Measurements from ENCODE around the gene PRSS27.
A peak's percentile ranks its signal among the peaks of the same experiment; 100 is the strongest.

PRSS27 gene

DNA sequence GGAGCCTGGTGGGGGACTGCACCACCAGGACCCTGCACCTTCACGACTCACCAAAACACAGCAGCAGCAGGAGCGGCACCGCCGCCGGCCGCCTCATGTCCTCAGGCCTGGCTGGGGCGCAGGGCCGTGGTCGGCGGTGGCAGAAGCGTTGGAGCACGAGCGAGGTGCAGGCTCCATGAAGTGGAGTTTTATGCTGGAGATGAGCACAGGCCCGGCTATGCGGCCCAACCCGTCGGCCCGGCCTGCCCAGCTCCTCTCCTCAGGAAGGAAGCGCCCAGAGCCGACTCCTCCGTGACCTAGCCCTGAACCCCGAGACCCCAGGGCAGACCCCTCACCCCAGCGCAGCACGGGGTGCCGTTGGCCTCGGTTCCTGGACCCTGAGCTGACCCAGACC is at the start of gene PRSS27:
Gene PRSS27, minus strand, starts transcription at position 161 of the 394 bp plus-strand sequence. Its CDS starts 64 bp downstream, at position 97.
- no peak for DNase-seq

DNA sequence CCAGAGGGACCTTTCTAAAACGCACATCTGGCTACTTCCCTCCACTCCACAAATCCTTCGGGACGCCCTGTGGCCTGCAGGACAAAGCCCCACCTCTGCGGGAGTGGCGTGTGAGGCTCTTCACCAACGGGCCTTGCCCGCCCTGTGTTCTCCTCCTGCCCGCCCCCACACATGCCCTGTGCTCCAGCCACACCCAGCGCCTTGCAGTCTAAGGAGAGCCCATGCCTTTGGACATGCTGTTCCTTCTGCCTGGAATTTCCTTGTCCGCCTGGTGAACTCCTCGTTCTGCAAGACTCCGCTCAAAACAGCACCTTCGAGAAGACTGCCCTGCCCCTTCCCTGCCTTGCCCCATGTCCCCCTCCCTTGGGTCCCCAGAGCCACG is 49.6 kb upstream of the PRSS27 start:
- no peak for DNase-seq

DNA sequence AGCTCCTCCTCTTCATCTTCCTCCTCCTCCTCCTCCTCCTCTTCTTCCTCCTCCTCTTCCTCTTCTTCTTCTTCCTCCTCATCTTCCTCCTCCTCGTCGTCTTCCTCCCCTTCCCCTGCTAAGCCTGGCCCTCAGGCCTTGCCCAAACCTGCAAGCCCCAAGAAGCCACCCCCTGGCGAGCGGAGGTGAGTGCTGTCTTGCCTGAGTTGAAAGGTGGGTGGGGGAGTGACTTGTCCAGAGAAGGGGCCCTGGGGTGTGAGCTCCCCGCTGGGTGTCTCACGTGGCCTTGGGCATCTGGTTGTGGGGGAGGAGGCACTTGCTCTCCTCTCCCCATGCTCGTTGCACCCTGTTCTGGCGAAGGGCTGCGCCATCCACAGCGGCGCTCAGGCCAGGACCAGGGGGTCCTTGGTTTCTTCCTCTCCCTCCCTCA is 49.1 kb upstream of the PRSS27 start:
- DNase-seq = no peak

DNA sequence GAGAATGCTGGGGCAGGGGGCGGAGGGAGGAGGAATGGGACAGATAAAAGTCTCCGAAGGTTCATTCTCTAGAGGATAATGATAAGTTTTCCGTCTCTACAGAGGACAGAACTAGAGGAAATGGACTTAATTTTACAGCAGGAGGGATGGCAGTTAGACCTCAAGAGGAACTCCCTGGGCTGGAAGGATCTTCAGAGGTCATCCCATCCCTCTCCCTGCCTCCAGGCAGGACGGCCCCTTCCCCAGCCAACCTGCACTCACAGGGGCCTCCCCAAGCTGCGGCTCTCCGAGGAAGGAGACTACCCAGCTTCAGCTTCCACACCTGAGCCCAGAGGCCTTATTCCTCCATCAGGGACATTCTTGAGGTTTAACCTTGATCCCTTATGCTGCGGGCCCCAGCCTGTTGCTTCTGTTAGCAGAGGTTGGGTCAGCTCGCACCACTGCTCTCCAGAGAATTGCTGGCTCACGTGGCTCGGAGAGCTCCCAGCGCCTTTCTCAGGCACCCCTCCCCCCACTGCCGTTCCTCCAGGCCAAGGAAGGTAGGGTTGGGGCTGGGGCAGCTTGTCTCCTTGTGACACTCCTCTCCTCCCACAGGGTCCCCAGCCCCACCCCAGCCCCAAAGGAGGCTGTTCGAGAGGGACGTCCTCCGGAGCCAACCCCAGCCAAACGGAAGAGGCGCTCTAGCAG is 48.5 kb upstream of the PRSS27 start:
- DNase-seq = no peak

DNA sequence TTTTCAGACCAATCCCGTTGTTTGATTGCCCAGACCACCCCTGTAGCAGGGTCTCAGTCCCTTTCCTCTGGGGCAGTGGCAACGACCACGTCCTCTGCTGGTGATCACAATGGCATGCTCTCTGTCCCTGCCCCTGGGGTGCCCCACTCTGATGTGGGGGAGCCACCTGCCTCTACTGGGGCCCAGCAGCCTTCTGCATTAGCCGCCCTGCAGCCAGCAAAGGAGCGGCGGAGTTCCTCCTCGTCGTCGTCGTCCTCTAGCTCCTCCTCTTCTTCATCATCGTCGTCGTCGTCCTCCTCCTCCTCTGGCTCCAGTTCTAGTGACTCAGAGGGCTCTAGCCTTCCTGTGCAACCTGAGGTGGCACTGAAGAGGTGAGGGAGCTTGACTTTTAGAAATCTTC is 47.9 kb upstream of the PRSS27 start:
- DNase-seq = no peak

DNA sequence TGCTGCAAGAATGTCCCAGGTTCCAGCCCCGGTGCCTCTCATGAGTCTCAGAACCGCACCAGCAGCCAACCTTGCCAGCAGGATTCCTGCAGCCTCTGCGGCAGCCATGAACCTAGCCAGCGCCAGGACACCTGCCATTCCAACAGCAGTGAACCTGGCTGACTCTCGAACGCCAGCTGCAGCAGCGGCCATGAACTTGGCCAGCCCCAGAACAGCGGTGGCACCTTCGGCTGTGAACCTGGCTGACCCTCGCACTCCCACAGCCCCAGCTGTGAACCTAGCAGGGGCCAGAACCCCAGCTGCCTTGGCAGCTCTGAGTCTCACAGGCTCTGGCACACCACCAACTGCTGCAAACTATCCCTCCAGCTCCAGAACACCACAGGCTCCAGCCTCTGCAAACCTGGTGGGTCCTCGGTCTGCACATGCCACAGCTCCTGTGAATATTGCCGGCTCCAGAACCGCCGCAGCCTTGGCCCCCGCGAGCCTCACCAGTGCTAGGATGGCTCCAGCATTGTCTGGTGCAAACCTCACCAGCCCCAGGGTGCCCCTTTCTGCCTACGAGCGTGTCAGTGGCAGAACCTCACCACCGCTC is 47.2 kb upstream of the PRSS27 start:
- no peak for DNase-seq

DNA sequence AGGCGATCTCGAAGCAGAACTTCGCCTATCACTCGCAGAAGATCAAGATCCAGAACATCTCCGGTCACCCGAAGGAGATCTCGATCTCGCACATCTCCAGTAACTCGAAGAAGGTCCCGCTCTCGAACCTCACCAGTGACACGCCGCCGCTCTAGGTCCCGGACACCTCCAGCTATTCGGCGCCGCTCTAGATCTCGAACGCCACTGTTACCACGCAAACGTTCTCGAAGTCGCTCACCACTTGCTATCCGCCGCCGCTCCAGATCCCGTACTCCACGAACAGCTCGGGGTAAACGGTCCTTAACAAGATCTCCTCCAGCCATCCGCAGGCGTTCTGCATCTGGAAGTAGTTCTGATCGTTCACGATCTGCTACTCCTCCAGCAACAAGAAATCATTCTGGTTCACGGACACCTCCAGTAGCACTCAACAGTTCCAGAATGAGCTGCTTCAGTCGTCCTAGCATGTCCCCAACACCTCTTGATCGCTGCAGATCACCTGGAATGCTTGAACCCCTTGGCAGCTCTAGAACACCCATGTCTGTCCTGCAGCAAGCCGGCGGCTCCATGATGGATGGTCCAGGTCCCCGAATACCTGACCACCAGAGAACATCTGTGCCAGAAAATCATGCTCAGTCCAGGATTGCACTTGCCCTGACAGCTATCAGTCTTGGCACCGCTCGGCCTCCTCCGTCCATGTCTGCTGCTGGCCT is 46.6 kb upstream of the PRSS27 start:
- no peak for DNase-seq

DNA sequence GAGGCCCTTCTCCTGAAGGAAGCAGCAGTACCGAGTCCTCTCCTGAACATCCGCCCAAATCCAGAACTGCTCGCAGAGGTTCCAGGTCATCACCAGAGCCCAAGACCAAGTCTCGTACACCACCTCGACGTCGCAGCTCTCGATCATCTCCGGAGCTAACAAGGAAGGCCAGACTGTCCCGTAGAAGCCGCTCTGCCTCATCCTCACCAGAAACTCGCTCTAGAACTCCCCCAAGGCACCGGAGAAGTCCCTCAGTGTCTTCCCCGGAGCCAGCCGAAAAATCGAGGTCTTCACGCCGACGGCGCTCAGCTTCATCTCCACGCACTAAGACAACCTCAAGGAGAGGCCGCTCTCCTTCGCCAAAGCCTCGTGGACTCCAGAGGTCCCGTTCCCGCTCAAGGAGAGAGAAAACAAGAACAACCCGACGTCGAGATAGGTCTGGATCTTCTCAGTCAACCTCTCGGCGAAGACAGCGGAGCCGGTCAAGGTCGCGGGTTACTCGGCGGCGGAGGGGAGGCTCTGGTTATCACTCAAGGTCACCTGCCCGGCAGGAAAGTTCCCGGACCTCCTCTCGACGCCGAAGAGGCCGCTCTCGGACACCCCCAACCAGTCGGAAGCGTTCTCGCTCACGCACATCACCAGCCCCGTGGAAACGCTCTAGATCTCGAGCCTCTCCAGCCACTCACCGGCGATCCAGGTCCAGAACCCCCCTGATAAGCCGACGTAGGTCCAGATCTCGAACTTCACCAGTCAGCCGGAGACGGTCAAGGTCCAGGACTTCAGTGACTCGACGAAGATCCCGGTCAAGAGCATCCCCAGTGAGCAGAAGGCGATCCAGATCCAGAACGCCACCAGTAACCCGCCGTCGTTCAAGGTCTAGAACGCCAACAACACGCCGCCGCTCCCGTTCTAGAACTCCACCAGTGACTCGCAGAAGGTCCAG is 45.7 kb upstream of the PRSS27 start:
- no peak for DNase-seq

DNA sequence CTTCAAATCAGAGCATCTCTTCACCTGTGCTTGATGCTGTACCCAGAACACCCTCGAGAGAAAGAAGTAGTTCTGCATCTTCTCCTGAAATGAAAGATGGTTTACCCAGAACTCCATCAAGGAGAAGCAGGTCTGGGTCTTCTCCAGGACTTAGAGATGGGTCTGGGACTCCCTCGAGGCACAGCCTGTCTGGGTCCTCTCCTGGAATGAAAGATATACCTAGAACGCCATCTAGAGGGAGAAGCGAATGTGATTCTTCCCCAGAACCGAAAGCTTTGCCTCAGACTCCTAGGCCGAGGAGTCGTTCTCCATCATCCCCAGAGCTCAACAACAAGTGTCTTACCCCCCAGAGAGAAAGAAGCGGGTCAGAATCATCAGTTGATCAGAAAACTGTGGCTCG is 44.7 kb upstream of the PRSS27 start:
- DNase-seq = no peak

DNA sequence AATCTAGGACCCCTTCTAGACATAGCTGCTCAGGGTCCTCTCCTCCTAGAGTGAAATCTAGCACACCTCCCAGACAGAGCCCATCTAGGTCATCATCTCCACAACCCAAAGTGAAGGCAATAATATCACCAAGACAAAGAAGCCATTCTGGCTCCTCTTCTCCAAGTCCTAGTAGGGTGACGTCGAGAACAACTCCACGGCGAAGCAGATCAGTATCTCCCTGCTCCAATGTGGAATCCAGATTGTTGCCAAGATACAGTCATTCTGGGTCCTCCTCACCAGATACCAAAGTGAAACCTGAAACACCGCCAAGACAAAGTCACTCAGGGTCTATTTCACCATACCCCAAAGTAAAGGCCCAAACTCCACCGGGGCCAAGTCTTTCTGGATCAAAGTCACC is 43.1 kb upstream of the PRSS27 start:
- DNase-seq = no peak

DNA sequence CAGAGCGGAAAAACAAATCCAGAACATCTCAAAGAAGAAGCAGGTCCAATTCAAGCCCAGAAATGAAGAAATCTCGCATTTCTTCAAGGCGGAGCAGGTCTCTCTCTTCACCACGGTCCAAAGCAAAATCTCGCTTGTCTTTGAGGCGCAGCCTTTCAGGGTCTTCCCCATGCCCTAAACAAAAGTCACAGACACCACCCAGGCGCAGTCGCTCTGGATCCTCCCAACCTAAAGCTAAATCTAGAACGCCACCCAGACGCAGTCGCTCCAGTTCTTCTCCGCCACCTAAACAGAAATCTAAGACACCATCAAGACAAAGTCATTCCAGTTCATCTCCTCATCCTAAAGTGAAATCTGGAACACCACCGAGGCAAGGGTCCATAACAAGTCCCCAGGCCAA is 42.7 kb upstream of the PRSS27 start:
- DNase-seq = no peak

DNA sequence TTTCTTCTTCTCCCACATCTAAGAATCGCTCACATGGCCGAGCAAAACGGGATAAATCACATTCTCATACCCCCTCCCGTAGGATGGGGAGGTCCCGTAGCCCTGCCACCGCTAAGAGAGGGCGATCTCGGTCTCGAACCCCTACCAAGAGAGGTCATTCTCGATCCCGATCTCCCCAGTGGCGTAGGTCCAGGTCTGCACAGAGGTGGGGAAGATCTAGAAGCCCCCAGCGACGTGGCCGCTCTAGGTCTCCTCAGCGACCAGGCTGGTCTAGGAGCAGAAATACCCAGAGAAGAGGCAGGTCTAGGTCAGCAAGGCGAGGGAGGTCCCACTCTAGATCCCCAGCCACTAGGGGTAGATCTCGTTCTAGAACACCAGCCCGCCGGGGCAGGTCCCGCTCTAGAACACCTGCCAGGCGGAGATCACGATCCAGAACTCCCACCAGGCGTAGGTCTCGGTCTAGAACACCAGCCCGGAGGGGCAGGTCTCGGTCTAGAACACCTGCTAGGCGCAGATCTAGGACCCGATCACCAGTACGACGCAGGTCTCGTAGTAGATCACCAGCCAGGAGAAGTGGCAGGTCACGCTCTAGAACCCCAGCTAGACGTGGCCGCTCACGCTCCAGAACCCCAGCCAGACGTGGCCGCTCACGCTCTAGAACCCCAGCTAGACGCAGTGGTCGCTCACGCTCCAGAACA is 42.0 kb upstream of the PRSS27 start:
- no peak for DNase-seq

DNA sequence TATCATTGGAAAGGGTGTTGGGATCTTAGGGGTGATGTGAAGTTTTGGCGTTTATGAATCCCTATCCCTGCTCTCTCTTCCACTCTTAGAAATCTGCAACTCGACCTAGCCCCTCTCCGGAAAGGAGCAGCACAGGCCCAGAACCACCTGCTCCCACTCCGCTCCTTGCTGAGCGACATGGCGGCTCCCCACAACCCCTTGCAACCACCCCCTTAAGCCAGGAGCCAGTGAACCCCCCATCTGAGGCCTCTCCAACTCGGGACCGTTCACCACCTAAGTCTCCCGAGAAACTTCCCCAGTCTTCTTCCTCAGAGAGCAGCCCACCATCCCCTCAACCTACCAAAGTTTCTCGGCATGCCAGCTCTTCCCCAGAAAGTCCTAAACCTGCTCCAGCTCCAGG is 41.4 kb upstream of the PRSS27 start:
- no peak for DNase-seq

DNA sequence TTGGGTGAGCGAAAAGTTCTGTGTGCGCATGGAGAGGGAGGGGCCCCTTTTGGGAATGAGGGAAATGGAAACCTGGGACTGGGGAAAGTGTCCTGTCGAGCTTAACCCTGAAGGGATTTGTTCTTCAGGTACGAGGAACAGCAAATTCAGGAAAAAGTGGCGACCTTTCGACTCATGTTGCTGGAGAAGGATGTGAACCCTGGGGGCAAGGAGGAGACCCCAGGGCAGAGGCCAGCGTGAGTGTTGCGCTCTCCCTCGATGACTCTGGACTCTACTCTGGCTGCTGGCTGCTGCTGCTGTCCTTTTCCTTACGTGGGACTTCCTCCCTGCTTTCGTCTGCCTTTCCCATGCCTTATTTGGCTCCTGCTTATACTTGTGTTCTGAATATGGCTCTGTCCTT is 37.3 kb upstream of the PRSS27 start:
- DNase-seq = no peak

DNA sequence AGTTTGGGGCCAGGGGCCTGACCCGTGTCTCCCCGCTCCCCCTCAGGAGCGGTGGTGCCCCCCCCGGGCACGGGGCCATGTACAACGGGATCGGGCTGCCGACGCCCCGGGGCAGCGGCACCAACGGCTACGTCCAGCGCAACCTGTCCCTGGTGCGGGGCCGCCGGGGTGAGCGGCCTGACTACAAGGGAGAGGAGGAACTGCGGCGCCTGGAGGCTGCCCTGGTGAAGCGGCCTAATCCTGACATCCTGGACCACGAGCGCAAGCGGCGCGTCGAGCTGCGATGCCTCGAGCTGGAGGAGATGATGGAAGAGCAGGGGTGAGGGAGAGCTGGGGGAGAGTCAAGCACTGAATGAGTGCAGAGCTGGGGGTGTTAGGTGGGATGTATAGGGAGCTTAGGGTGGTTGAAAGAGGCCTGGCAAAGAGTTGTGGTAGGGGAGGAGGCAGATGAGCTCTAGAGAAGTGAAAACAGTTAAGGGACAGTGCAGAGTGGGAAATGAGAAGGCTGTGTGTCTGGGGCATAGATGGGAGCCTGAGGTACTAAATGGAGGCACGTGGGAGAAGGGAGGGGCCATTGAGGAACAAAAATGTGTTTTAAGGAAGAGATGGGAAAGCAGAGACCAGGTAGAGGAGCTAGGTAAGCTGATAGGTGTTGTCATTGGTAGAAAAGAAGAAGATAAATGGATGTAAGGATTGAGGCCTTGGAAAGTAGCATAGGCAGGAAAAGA is 36.4 kb upstream of the PRSS27 start:
- no peak for DNase-seq

DNA sequence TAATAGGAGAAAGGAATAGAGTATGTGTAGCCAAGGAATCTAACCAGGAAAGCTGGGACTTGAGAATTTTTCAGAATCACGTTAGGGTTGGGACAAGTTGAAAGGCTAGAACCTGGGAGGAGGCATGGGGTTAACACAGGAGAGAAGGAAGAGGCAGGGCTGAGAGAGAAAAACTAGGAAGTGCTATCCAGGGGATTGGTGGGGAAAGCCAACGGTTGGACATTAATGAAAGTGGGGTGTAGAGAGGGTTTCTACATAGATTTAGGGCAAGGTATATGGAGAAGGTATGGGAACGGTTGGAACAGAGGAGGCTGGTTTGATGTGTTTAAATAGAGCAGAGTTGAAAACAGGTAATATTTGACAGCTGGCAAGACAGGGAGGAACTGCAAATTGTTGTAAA is 35.1 kb upstream of the PRSS27 start:
- DNase-seq = no peak

DNA sequence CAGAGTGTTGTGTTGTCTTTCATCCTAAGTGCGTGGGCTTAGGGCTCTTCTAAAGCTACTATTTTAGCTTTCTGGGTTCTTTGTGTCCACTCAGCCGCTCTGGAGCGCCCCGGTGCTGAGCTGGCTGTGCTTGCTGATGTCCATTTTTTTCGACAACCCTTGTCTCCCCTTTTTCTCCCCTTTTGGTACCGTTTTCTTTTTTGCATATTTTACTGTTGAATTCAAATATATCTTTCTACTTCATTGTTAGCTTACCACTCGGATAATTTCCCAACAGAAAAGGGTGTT is 33.7 kb upstream of the PRSS27 start:
- no peak for DNase-seq

DNA sequence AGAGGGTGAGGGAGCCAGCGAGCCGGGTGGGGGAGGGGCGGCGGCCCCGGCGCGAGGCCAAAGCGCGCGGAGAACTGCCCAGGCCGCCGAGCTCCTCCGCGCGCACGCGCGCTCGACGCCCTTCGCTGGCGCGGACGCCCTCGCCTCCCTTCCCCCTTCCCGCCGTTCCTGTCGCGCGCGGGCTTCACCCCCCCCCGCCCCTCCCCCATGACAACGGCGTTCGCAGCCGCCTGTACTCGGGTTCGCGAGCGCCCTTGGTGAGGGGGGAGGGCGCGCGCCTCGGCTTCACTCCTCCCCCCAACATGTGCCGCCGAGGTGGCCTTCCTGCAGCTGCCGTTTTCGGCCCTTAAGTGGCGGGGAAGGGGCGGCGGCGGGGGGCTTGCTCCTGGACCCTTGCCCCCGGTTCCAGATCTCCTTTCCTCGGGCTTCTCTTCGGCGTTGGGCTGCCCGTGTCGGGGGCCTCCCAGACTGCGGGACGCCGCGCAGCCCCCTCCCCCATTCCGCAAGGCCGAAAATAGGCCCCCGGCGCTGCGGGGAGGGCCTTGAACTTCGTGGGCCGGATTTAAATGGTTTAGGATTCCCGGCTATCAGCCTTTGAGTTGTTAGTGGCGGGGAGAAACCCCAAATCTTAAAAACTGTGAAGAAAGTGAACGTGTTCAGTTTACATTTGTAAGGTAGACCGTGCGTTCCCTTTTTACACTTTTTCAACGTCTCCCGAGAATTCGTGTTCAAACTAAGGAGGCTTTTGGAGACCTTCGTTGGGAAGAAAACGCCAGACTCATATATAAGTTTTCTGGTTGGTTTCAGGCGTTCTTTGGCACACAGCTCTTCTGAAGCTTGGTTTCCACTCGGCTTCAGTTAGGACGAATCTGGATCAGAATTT is 33.1 kb upstream of the PRSS27 start:
- DNase-seq = peak in 1 of 2 donors; percentile 59

DNA sequence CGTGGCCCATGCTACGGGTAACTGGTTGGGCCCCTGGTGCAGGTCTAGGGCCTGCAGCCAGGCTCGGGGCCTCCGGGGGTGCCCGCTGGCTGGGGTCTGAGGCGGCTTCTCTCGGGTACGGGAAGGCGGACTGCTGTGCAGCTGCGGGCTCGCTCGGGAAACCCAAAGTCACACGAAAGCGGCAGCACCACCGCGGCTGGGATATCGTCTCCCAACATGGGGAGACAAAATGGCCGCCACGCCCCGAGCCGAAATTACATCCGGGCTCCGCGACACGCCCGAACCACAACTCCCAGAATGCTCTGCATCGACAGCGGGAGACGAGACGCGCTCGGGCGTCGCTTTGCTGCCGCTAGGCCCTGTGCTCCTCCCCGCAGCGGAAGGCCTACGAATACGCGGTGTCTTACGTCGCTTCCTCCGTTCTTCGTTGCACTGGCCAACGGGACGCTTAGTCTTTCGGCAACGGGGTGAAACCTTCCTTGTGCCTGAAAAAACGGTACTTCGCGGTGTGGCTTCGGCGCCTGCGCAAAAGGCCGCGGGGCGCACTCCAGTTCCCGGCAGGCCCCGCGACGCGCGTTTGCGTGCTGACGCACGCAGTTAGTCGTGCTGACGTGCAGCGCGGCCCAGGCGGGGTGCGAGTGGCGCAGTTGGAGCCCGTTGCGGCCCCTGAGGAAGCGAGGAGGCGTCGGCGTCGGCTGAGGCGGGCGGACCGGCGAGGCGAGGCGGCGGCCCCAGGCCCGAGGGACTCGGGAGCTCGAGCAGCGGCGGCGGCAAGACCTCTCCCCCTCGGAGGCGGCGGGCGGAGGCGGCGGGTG is 32.2 kb upstream of the PRSS27 start, which contains the start of gene SRRM2:
Gene SRRM2, plus strand, starts transcription at position 604 of the 815 bp plus-strand sequence. CDS start 3,727 bp downstream, outside the sequence.
- peak; percentile 86 to 89 for DNase-seq

DNA sequence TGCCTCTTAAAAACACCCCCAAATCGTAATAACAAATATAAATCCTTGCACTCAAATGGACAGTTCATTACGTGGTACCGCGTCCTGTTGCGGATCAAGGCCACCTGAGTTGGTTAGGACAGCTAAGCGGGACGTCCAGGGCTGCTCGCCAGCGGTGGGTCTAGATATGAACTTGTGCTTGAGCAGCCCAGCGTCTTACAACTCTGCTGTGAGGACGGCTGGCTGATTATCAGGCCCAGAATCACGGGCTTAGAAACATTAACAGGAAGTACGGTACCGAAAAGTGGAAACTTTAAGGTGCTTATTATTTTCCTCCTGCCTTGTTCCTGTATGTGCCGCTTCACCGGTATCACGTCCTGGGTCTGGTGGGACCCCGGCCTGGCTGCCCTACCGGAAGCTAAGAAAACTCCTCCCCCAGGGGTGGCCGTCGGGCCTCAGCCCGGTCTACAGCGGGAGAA is 31.6 kb upstream of the PRSS27 start:
- no peak for DNase-seq

Measured in stimulated activated CD4-positive, alpha-beta T cell treated with anti-CD3 and anti-CD28 coated beads, Interleukin-2, amount 100 ng/mL, for 48 hours (primary cell).